Stimulated activated CD4-positive, alpha-beta T cell treated with anti-CD3 and anti-CD28 coated beads, Interleukin-15, amount 100 ng/mL, for 1 hour (primary cell): ENCODE measurements around the gene GAS2L2.
"Not testable (repeated sequence)": the region's sequence is repeated elsewhere in the genome, so short reads cannot be mapped to it uniquely, and the experiment has no call there.

Experiments
- DNase-seq, 2 donors: peaks; one replicate each; pipeline ENCODE4 v3.0.0-alpha.2; 2020; ENCODE audit warnings: low read depth in 1 of 2, low spot score in 1 of 2

Gene GAS2L2

DNA sequence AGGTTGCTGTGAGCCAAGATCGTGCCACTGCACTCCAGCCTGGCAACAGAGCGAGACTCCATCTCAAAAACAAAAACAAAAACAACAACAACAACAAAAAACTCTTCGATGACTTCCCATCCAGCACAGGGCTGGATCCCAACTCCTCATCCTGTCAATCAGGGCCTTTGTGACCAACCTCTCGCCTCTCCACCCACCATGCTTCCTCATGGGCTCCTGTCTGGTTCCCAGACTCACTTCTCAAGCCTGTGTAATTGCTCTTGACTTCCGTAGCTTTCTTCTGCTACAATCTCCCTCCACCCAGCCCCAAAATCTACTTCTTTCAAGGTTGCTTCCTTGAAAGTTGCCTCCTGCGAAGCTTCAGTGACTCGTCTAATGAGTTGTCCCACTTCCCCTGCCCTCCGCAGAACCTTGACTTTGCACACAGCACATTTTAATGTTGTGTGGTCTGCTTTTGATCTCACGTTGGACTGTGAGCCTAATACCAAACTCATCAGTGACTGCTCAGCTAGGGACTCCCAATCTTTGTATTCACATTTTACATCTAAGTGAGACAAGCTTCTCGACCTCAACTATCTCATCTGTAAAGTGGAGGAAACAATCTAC lies 22.5 kb downstream of the GAS2L2 start:
- no peak for DNase-seq

DNA sequence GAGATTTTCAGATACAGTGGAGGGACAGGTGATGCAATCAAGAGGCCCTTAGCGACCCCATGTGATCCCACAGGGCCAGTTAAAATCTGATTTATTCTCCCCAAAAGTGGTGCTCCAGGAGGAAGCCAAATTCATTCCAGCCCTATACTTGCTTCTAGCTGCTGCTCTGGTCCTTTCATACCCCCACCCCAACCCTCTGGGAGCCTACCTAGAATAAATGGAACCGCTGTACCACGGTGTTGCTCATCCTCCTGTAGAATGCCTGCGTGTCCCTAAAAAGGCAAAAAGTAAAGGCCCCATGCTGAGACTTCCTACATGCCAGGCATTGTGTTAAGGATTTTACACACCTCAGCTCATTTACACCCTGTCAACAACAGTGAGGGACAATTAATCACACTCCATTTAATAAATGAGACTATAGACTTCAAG lies 23.6 kb downstream of the GAS2L2 start:
- DNase-seq: no peak

DNA sequence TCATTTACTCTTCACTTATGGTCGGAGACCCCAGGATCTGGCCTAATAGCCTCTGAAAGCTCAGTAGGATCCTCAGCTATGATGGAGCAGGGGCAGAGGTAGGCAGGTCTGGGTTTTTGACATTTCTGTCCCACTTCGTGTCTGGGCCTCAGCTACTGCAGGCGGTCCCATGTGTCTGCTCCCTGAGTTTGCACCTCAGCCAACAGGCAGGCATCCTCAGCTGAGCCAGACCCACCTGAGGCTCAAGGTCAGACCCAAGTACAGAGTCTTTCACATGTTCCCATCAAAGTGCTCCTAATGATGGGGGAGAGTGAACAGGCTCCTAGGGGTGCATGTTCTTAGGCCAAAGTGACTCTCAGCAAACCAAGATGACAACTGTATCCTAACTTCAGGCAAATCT lies 24.5 kb downstream of the GAS2L2 start:
- no peak for DNase-seq

DNA sequence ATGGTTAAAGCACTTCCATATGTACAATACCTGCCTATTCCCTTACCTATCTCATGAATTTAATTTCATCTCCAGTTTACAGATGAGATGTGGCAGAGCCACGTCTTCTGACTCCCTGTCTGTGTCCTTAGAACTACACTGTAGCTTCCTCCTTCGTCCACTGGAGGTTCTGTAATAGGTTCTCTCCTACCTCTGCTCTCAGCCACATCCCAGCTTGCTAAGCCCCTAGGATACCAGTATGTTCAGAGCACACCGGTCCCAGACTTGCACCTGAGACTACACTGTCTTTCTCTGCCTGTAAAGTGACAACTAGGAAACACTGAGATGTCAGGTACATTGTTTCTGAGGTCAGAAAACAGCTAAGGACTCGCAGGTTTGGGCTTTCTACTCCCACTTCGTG lies 25.4 kb downstream of the GAS2L2 start:
- DNase-seq: no peak

DNA sequence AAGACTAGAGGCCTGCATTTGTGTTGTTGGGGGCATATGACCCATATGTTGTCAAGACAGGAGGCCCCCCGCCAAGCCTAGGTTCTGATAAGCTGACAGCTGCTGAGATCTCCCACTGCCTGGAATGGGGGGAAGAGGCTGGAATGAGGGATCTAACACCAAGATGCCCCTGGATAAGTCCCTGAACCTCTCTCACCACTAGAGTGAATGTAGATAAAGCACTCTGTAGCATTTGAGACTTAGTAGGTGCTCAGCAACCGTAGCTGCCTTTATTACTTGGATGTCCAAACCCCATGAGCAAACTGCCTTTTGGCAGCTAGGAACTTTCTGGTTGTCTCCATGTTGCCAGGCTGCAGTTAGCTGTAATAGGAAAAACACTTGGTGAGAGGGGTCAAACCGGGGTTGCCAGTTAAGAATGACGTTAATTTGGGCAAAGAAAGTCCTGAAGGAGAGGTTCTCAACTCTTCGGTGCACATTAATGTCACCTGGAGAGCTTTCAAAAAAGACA lies 26.0 kb downstream of the GAS2L2 start:
- no peak for DNase-seq

DNA sequence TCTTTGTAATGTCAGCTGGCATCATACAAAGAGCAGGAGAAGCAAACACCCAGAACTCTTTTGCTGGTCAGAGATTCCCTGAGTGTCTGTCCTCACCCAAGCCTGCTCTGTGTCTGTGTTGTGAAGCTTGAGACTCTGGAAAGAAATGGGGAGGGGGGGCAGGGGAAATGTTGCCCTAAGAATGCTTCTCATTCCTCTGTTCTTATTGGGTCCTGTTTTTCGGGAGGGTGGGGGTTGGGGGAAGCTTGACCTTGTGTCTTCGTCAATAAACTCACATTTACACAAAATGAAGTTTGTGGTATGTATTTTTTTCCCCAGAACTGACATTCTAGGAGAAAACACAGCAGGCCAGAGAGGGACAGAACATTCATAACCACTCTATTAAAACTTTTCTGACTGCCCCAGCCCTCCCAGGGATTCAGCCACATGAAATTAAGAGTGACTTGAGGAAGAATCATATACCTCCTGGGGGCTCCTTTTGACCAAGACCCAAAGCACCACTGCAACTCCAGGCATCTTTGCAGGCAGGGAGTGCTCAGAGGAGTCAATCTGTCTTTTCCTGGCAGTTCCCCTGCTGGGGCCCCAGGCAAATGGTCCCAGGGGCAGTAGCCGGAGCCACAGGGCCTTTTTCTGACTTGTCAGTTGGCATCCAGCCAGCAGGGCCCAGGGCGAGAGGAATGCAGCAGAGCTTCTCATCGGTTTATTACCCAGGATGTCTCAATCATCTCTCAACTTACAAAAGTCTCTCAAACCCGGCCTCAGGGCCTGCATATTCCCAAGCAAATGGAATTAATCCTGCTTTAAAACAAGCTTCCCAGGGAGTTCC lies 26.7 kb downstream of the GAS2L2 start:
- DNase-seq: no peak

DNA sequence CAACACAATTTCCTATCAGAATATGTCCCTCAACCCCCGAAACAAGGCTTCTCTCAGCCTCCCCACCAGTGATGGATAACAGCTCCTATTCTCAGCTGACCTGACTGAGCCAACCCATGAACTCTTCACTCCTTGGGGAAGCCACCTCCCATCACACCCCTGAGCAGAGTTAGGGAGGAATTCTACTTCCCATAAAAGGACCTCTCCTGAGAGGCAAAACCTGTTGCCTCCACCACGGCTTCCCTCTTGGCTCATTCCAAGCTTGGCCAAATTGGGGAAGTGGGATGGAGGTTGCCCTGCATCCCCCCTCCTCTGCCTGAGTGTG lies 27.3 kb downstream of the GAS2L2 start:
- no peak for DNase-seq

DNA sequence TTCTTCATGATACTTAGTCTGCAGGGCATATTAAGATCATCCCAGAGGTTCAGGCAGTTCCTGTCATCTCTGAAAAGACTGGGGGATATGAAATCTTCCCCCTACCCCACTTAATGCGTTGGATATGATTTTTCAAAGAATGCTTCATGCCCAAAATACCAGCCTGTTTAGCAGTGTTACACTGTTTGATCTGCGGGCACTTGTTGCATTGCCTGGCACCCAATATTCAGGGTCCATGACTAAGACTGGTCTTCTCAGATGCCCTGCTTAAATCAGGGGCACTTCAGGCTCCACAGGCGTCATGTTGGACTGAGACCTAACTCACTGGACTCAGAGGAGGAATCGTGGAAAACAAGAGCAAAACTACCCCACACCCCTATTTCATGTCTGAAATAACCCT lies 28.0 kb downstream of the GAS2L2 start:
- DNase-seq: no peak

DNA sequence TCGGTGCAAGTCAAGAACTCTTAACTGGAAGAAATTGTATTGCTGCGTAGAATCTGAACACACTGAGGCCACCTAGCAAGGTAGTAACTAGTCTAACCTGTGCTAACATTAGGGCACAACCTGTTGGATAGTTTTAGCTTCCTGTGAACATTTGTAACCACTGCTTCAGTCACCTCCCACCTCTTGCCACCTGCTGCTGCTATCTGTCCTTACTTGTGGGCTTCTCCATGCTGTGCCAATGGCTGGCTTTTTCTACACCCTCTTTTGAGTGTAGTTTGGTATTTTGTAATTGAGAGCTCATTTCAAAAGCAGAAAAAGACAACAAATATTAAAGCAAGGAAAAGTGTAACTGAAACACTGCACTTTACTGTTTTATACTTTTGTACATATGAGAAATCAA lies 29.3 kb downstream of the GAS2L2 start:
- DNase-seq: no peak

DNA sequence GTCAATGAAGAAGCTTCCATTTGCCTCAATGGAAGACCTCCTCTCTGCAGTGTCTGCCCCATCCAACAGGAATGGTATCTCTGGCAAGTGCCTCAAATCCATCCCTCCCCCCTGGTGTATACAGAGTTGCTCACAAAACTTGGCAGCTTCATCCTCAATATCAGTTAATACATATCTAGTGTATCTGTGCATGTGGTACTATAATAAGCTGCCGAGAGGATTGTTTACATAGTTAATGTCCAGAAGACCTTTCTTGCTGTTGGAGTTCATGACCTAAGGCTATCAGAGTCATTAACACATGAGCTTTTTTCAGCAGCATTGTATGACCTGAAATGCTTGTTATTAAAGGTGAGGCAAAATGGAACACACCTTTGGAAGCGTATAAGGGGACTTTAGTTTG lies 35.6 kb downstream of the GAS2L2 start:
- no peak for DNase-seq

DNA sequence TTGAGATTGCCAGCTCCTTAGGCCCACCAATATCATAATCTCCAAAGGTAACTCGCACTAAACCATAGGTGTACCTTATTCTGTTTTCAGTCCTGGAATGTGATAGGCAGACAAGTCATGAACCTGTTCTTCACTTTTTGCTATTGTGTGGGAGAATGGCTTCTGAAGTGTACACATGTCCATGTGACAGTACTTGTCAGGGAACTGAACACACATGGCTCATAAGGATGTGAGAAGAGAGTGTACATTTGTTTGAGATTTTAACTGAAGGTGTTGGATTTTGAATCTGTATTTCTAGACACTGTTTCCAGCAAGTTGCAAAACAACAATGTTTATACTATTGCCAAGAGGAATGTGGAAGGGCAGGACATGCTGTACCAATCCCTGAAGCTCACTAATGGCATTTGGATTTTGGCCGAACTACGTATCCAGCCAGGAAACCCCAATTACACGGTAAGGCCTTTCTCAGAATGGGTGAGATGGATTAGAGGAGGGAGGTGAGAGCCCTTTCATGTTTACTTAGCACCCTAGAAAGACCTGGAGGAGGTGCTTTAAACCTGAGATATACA lies 36.1 kb downstream of the GAS2L2 start:
- DNase-seq: no peak

DNA sequence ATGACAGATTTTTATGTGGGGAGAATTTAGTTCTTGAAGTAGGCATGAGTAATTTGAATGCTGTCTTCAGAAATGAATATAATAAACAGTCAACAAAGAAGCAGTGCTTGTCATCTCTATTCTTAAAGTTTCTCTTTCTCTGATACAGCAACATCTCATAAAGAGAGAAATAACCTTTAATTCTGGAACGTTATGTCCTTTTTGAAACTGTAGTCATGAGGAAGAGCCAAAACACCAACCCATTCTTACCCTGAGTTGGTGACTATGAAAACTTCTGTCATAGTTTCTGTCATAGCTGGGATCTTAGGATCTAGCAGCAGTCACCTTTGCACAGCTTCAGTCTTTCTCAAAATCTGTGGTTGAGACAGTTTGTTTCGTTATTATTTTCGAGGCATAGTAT lies 36.9 kb downstream of the GAS2L2 start:
- DNase-seq: no peak

DNA sequence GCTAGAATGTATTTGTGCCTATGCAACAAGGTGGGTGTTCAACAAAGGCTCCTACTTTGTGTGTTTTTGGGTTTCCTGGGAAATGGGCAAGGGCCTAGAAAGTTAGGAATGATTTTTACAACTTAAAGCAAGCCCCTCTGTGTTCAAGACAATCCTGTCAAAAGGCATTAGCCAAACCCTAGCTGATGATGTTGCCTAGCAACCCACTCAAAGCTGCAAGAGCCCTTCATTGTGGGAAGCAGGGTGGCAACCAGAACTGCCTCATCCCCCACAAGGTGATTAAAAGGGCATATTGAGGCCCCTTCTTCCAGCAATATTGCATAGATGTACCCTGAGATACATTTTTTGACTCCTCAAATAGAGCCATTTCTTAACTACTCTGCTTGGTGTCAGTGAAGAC lies 37.6 kb downstream of the GAS2L2 start:
- no peak for DNase-seq

DNA sequence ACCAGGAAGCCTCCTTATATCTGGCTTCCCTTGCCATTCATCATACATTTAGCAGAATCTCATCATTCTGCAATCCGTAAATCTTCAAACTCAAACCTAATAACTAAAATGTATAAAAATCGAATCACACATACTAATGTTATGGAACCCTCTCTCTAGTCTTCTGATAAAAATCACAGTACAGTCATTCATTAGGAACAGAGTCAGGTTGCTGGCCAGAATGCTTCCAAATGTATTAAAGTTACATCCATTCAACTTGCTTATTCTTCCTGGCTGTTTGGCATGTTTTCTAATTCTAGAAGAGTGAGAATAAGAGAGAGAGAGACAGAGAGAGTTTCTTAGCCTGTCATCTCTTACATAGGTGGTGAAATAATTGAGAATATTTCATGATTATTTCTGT lies 38.1 kb downstream of the GAS2L2 start:
- DNase-seq: no peak

DNA sequence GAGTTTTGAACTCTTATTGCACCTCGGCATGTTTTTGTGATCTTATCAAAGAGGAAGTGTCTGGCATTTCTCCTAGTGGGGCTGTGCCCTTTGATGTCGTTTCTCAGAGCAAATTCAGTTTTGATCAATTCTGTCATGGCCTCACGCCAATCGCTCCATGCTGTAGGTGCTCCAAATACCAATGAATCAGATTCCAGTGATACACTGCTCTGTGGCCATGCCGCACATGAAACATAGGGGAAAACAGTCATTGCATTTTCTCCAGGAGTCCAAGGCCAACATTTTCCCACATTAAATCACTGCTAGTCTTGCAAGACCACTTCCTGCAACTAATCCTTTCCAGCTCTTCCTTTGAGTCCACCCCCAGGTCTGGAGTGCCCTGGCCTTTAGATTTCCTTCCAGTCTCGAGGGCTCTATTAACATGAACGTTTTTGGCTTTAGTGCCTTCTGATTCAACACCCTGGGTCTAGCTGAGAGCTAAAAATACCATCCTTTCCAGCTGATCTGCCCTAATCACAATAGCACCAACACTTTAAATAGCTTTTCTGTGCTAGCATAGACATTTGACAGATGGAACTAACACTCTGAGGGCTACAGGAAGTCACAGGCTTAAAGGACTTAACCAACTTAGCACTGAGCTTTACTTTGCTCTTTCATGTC lies 39.8 kb downstream of the GAS2L2 start:
- DNase-seq: no peak

DNA sequence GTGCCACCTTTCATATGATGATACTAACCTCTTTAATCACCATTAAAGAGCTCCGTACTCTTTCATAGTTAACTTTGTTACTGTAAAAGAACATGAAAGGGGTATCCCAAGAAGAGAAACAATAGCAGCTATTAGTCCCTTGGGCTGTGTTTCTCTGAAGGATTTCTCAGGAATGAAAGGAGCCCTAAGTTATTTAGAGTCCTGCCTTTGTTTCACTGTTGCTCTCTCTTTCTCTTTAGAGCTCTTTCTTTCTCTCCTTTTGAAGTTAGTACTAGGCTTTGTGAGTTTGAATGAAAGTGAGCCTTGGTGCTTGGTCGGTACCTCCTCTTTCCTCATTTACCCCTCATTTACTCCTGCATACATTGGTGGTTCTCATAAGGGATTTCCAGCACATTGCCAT lies 42.1 kb downstream of the GAS2L2 start:
- DNase-seq: no peak

DNA sequence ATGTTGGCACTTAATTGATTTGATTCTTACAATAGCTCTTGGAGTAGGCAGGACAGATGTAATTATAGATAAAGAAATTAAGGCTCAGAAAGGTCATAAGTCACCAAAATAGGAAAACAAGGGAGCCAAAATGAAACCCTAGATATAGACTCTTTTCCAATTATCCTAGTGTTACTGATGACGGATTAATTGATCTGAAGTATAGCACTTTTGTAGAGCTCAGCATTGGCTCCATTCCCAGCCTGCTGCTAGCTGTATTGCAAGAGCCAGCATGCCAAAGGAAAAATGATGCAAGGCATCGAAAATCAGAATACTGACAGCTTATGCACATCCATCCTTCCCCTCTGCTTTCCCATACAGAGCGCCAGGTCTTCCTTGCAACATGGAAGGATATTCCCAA lies 43.2 kb downstream of the GAS2L2 start:
- DNase-seq: no peak

DNA sequence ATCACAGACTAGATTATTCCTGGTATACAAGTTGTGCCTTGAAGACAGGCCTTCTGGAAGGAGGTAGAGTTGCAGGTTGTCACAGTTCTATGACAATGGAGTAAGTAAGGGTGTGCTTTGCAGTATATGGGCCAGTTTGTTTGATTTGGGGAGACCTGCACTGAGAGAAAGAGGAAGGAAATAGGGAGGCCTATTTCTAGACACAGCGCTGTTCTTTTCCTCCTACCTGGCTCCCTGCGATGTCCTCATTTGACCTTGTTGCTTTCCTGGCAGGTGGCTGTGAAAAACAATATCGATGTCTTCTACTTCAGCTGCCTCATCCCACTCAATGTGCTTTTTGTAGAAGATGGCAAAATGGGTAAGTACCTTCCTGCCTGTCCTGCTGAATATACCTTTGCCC lies 44.1 kb downstream of the GAS2L2 start:
- no peak for DNase-seq

DNA sequence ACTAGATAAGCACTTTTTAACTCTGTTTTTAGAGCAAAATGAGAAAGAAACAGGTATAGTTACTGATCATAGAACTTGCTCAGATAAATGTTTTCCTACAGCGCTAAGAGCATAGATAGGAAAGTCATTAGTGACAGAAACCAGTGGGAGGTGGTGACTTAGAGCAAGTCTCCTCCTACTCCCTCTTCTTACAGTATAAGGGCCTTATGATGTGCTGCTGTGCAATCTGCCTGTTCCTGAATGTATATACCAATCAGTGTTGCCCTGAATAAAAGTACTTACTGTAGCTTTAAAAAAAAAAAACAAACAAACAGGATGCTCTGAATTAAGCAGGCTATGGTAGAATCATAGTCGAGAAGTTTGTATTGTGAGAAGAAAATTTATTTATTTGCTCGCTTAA lies 44.9 kb downstream of the GAS2L2 start:
- no peak for DNase-seq

DNA sequence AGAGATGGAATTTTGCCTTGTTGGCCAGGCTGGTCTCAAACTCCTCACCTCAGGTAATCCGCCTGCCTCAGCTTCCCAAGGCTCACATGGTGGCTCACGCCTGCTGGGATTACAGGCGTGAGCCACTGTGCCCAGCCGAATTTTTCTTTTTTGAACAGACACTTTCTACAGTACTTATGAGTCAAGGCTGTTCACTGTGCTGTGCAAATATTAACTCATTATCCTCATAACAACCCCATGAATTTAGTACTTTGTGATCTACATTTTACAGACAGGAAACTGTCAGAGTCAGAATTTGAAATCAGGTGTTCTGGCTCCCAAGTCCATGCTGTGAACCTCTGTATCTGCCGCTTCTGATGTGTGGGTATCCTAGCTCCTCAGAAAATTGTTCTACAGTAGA lies 47.3 kb downstream of the GAS2L2 start:
- no peak for DNase-seq

DNA sequence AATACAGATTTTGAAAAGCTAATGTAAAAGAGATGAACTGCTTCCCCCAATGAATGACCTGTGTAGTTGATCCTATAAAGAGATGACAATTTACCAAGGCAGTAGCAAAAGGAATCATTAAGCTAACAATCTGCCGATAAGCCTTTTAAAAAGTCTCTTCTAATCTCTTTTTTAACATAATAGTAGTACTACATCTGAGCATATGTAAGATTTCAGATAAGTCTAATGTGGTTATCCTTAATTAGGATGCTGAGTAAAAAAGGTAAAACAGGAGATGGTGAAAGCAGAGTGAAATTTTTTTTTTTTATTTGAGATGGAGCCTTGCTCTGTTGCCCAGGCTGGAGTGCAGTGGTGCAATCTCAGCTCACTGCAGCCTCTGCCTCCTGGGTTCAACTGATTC lies 47.8 kb downstream of the GAS2L2 start:
- DNase-seq: no peak

DNA sequence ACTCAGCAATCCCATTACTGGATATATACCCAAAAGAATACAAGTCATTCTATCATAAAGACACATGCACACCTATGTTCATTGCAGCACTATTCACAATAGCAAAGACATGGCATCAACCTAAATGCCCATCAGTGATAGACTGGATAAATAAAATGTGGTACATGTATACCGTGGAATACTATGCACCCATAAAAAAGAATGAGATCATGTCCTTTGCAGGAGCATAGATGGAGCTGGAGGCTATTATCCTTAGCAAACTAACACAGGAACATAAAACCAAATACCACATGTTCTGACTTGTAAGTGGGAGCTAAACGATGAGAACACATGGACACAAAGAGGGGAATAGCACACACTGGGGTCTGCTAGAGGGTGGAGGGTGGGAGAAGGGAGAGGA lies 49.7 kb downstream of the GAS2L2 start:
- not testable (repeated sequence) for DNase-seq
